ENCODE results near the gene HBG2. TPM values are rescaled to one million over a fixed set of nuclear protein-coding genes. Genes with fewer than 3 reads are reported as not detected.

HBG2 gene
- total and polyA plus RNA-seq, 9 of the 15 experiments (the other 6 are each of a cell fraction or from before 2014, with no cell fraction given), result 1,626 to 58,619 (median 10,515) TPM

GRCh38 chr11:5266609-5267008 lies 12.0 kb upstream of the HBG2 start:
- Histone ChIP-seq H3K9me3 (replicated peaks; ENCODE audit: control insufficient read depth, insufficient read depth, low read depth, low read length) (no peaks in the 10 kb centered on the region), H3K79me2 (ENCODE audit: control insufficient read depth, insufficient read depth, low read length) (peaks cover 42% of the 10 kb centered on the region), H3K4me1 (replicated peaks in 1 of 2; ENCODE audit: control insufficient read depth in 2 of 2, insufficient read depth in 2 of 2, low read length in 2 of 2) (peaks cover 0 to 28% of the 10 kb centered on the region in 2 experiments; a peak in 4 of 5 replicates), H3K4me2 (ENCODE audit: insufficient read depth, low read length) (no peak overlapping the region), H4K20me1 (replicated peaks; ENCODE audit: control insufficient read depth, insufficient read depth, low read length) (no peaks in the 10 kb centered on the region), H3K27ac (ENCODE audit: extremely low read depth, low read depth, low read length) (no peak overlapping the region; the same call in 2 of the 3 replicates), H3K36me3 (ENCODE audit: control insufficient read depth, insufficient read depth, low read length) (peaks cover 28% of the 10 kb centered on the region), H3K9ac (ENCODE audit: insufficient read depth in 1 of 2, low read depth in 2 of 2, low read length in 2 of 2) (no peak overlapping the region), H3K9me1 (ENCODE audit: control insufficient read depth, insufficient read depth, low read length) (no peaks in the 10 kb centered on the region), H3K27me3 (ENCODE audit: control insufficient read depth in 2 of 2, insufficient read depth in 2 of 2, low read length in 2 of 2) (no peaks in the 10 kb centered on the region), H2AFZ (ENCODE audit: low read depth, low read length) (no peak overlapping the region), H3K4me3 (no peak overlapping the region)
- BruUV-seq (replicated peaks), result no TSS peak
- ChIA-PET POLR2A (interaction anchor here (0.7 to 5.0 kb wide), 7 partner anchors 8 to 135 kb away, joined by 3 to 55 read pairs (median 13); no protein-coding TSS in a partner anchor), CTCF (ENCODE audit: low intra/inter-chr PET ratio) (no interaction called here)
- DNase-seq (ENCODE audit: extremely low read depth in 1 of 4, low spot score in 3 of 4) (no peak), ATAC-seq (no peak), FAIRE-seq (no peak)
- TF ChIP-seq ZNF77 (CRISPR knock-in tag; IDR thresholded peaks at IDR 0.05) (0 out of 2 replicates have a peak, but pooled peaks have one; percentile 34), RBFOX2 (IDR thresholded peaks at IDR 0.05; ENCODE audit: low read depth, low read length) (peak; percentile 40; the same call in 1 of the 2 replicates), ZNF146 (CRISPR knock-in tag; IDR thresholded peaks at IDR 0.05; ENCODE audit: unreplicated experiment) (no peak), POLR2G (IDR thresholded peaks at IDR 0.05; ENCODE audit: low read depth, low read length) (peak; percentile 51), CGGBP1 (CRISPR knock-in tag; IDR thresholded peaks at IDR 0.05) (peak; percentile 62; the same call in 1 of the 2 replicates)
- intact Hi-C loops (cut with micrococcal nuclease) (no loop called here), in situ Hi-C loops (cut with MboI) (no loop called here)

GRCh38 chr11:5265832-5266231 lies 11.3 kb upstream of the HBG2 start:
- ATAC-seq, result no peak
- Histone ChIP-seq H3K4me3 (no peak overlapping the region), H3K27me3 (ENCODE audit: control insufficient read depth in 2 of 2, insufficient read depth in 2 of 2, low read length in 2 of 2) (no peaks in the 10 kb centered on the region), H4K20me1 (replicated peaks; ENCODE audit: control insufficient read depth, insufficient read depth, low read length) (no peaks in the 10 kb centered on the region), H3K36me3 (ENCODE audit: control insufficient read depth, insufficient read depth, low read length) (peaks cover 28% of the 10 kb centered on the region), H3K79me2 (ENCODE audit: control insufficient read depth, insufficient read depth, low read length) (peaks cover 41% of the 10 kb centered on the region), H3K4me1 (replicated peaks in 1 of 2; ENCODE audit: control insufficient read depth in 2 of 2, insufficient read depth in 2 of 2, low read length in 2 of 2) (peaks cover 0 to 26% of the 10 kb centered on the region in 2 experiments; a peak in 4 of 5 replicates), H3K27ac (ENCODE audit: extremely low read depth, low read depth, low read length) (no peak overlapping the region), H3K9me3 (replicated peaks; ENCODE audit: control insufficient read depth, insufficient read depth, low read depth, low read length) (no peaks in the 10 kb centered on the region), H3K9ac (ENCODE audit: insufficient read depth in 1 of 2, low read depth in 2 of 2, low read length in 2 of 2) (no peak overlapping the region), H3K4me2 (ENCODE audit: insufficient read depth, low read length) (no peak overlapping the region), H2AFZ (ENCODE audit: low read depth, low read length) (no peak overlapping the region), H3K9me1 (ENCODE audit: control insufficient read depth, insufficient read depth, low read length) (no peaks in the 10 kb centered on the region)
- TF ChIP-seq ZFP30 (CRISPR knock-in tag; IDR thresholded peaks at IDR 0.05; ENCODE audit: borderline replicate concordance), result peak; percentile 57; the same call in 1 of the 2 replicates
- TF ChIP-seq NFIC (IDR thresholded peaks at IDR 0.05), result no peak
- 0 out of 2 replicates have a peak, but pooled peaks have one; percentile 57 for TF ChIP-seq ZNF436 (CRISPR knock-in tag; IDR thresholded peaks at IDR 0.05)
- no TSS peak for BruUV-seq (replicated peaks)
- ChIA-PET CTCF (ENCODE audit: low intra/inter-chr PET ratio) (no interaction called here), POLR2A (interaction anchor here (0.6 to 2.4 kb wide), 5 partner anchors 10 to 135 kb away, joined by 3 to 5 read pairs (median 4); no protein-coding TSS in a partner anchor)
- whole genome bisulfite sequencing (ENCODE audit: insufficient coverage, low coverage, missing lambda C conversion rate), result 60% methylated on average over 2 of the region's 2 CpGs
- no peak for DNase-seq (ENCODE audit: extremely low read depth in 1 of 4, low spot score in 3 of 4)
- intact Hi-C loops (cut with micrococcal nuclease) (no loop called here), in situ Hi-C loops (cut with MboI) (no loop called here)
- no peak for FAIRE-seq
